Measurements from ENCODE around the gene HNRNPK.

GRCh38 chr9:84027201-84027600 lies 47.2 kb upstream of the HNRNPK start:
- TF ChIP-seq TOX (CRISPR knock-in tag; IDR thresholded peaks at IDR 0.05; ENCODE audit: borderline replicate concordance) (no peak), ARNTL (CRISPR knock-in tag; IDR thresholded peaks at IDR 0.05; ENCODE audit: borderline replicate concordance, low read depth) (no peak), ISL1 (CRISPR knock-in tag; IDR thresholded peaks at IDR 0.05) (no peak), CSRNP3 (CRISPR knock-in tag; IDR thresholded peaks at IDR 0.05) (no peak), ZFP3 (CRISPR knock-in tag; IDR thresholded peaks at IDR 0.05) (no peak), TCF4 (CRISPR knock-in tag; IDR thresholded peaks at IDR 0.05; ENCODE audit: borderline replicate concordance) (no peak), ZC3H10 (CRISPR knock-in tag; IDR thresholded peaks at IDR 0.05) (no peak), ZNF565 (CRISPR knock-in tag; conservative IDR thresholded peaks at IDR 0.05; ENCODE audit: low read depth) (no peak), GLIS3 (CRISPR knock-in tag; IDR thresholded peaks at IDR 0.05) (no peak), ZNF8 (CRISPR knock-in tag; IDR thresholded peaks at IDR 0.05) (no peak)
- TF ChIP-seq, protein P1, sequence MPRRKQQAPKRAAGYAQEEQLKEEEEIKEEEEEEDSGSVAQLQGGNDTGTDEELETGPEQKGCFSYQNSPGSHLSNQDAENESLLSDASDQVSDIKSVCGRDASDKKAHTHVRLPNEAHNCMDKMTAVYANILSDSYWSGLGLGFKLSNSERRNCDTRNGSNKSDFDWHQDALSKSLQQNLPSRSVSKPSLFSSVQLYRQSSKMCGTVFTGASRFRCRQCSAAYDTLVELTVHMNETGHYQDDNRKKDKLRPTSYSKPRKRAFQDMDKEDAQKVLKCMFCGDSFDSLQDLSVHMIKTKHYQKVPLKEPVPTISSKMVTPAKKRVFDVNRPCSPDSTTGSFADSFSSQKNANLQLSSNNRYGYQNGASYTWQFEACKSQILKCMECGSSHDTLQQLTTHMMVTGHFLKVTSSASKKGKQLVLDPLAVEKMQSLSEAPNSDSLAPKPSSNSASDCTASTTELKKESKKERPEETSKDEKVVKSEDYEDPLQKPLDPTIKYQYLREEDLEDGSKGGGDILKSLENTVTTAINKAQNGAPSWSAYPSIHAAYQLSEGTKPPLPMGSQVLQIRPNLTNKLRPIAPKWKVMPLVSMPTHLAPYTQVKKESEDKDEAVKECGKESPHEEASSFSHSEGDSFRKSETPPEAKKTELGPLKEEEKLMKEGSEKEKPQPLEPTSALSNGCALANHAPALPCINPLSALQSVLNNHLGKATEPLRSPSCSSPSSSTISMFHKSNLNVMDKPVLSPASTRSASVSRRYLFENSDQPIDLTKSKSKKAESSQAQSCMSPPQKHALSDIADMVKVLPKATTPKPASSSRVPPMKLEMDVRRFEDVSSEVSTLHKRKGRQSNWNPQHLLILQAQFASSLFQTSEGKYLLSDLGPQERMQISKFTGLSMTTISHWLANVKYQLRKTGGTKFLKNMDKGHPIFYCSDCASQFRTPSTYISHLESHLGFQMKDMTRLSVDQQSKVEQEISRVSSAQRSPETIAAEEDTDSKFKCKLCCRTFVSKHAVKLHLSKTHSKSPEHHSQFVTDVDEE (CRISPR knock-in tag; IDR thresholded peaks at IDR 0.05), result no peak

Measured in SK-N-SH treated with all-trans-retinoic acid at 6 μM for 48 hours (cell line).